ENCODE measurements around the gene ITPA. TPM values are rescaled to one million over a fixed set of nuclear protein-coding genes. Genes with fewer than 3 reads are reported as not detected.

The ITPA gene
- total RNA-seq, 1 experiment from 2014 or later: 77.3 TPM

GRCh38 chr20:3228750-3229032 lies 19.4 kb downstream of the ITPA start:
- H3K36me3 ChIP-seq (ENCODE audit: control insufficient read depth in 1 of 2, insufficient read depth in 2 of 2, low read length in 2 of 2): peaks cover 0 to 11% of the 10 kb centered on the region in 2 experiments; a peak in 2 of 4 replicates
- H3K27me3 ChIP-seq (ENCODE audit: insufficient read depth, low read length): no peaks in the 10 kb centered on the region
- H4K20me1 ChIP-seq (ENCODE audit: insufficient read depth): no peaks in the 10 kb centered on the region
- ChIA-PET CTCF (no interaction called here), RAD21 (ENCODE audit: low non-redundant PET in 1 of 2, low total read pairs in 2 of 2, uncharacterized antibody in 2 of 2, unreplicated experiment in 2 of 2) (no interaction called here), POLR2A (no interaction called here)
- BruUV-seq (replicated peaks): no TSS peak
- no peak overlapping the region for H3K27ac ChIP-seq (ENCODE audit: low read depth, low read length)
- H3K4me3 ChIP-seq (replicated peaks in 1 of 2; ENCODE audit: low read depth in 1 of 2, low read length in 2 of 2): no peak overlapping the region
- H3K9ac ChIP-seq (ENCODE audit: low read length): no peak overlapping the region
- H3K79me2 ChIP-seq (ENCODE audit: insufficient read depth, low read length): no peaks in the 10 kb centered on the region
- DNase-seq (ENCODE audit: low read depth, low spot score) (no peak), ATAC-seq (no peak)
- intact Hi-C loops (cut with micrococcal nuclease): no loop called here
- no peak for TF ChIP-seq EZH2 (IDR thresholded peaks at IDR 0.05)
- TF ChIP-seq, protein P1, sequence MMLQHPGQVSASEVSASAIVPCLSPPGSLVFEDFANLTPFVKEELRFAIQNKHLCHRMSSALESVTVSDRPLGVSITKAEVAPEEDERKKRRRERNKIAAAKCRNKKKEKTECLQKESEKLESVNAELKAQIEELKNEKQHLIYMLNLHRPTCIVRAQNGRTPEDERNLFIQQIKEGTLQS (IDR thresholded peaks at IDR 0.05): no peak
- no peak for TF ChIP-seq EZH2phosphoT487 (IDR thresholded peaks at IDR 0.05; ENCODE audit: borderline replicate concordance)
- H2AFZ ChIP-seq (ENCODE audit: low read depth, low read length, poor library complexity, severe bottlenecking): no peak overlapping the region
- H3K9me3 ChIP-seq (ENCODE audit: control insufficient read depth in 1 of 2, insufficient read depth in 1 of 2, low read depth in 1 of 2, low read length in 2 of 2): no peaks in the 10 kb centered on the region
- no peaks in the 10 kb centered on the region for H3K4me1 ChIP-seq (ENCODE audit: control insufficient read depth in 1 of 2, insufficient read depth in 2 of 2, low read length in 2 of 2)
- H3K4me2 ChIP-seq (ENCODE audit: low read length): no peak overlapping the region
- H3K9me2 ChIP-seq (ENCODE audit: insufficient read depth): no peaks in the 10 kb centered on the region

- DNase-seq (ENCODE audit: low read depth, low spot score) (no peak), ATAC-seq (no peak)
- H3K9me2 ChIP-seq (ENCODE audit: insufficient read depth): no peaks in the 10 kb centered on the region
- H3K4me3 ChIP-seq (replicated peaks in 1 of 2; ENCODE audit: low read depth in 1 of 2, low read length in 2 of 2): no peak overlapping the region
- H4K20me1 ChIP-seq (ENCODE audit: insufficient read depth): no peaks in the 10 kb centered on the region
- no peak overlapping the region for H3K4me2 ChIP-seq (ENCODE audit: low read length)
- no peaks in the 10 kb centered on the region for H3K9me3 ChIP-seq (ENCODE audit: control insufficient read depth in 1 of 2, insufficient read depth in 1 of 2, low read depth in 1 of 2, low read length in 2 of 2)
- no peaks in the 10 kb centered on the region for H3K4me1 ChIP-seq (ENCODE audit: control insufficient read depth in 1 of 2, insufficient read depth in 2 of 2, low read length in 2 of 2)
- RAD21 ChIA-PET (ENCODE audit: low non-redundant PET in 1 of 2, low total read pairs in 2 of 2, uncharacterized antibody in 2 of 2, unreplicated experiment in 2 of 2): no interaction called here
- CTCF ChIA-PET: no interaction called here
- peaks cover 0 to 12% of the 10 kb centered on the region in 2 experiments; a peak in 2 of 4 replicates for H3K36me3 ChIP-seq (ENCODE audit: control insufficient read depth in 1 of 2, insufficient read depth in 2 of 2, low read length in 2 of 2)
- intact Hi-C loops (cut with micrococcal nuclease): no loop called here
- no peak overlapping the region for H2AFZ ChIP-seq (ENCODE audit: low read depth, low read length, poor library complexity, severe bottlenecking)
- H3K79me2 ChIP-seq (ENCODE audit: insufficient read depth, low read length): no peaks in the 10 kb centered on the region
- no peak overlapping the region for H3K9ac ChIP-seq (ENCODE audit: low read length)
- no peaks in the 10 kb centered on the region for H3K27me3 ChIP-seq (ENCODE audit: insufficient read depth, low read length)
- no peak overlapping the region for H3K27ac ChIP-seq (ENCODE audit: low read depth, low read length)
- no TSS peak for BruUV-seq (replicated peaks)
- POLR2A ChIA-PET: no interaction called here
- TF ChIP-seq REST (IDR thresholded peaks at IDR 0.05; ENCODE audit: low read depth) (no peak), CEBPB (IDR thresholded peaks at IDR 0.05; ENCODE audit: low read depth) (no peak), POLR2AphosphoS5 (IDR thresholded peaks at IDR 0.05; ENCODE audit: low read depth, low read length) (no peak), POLR2A (IDR thresholded peaks at IDR 0.05; ENCODE audit: borderline replicate concordance, extremely low read depth, insufficient read depth, insufficient read length) (no peak), RAD21 (IDR thresholded peaks at IDR 0.05; ENCODE audit: low read depth) (no peak), SIN3A (IDR thresholded peaks at IDR 0.05; ENCODE audit: low read depth) (no peak), ZBTB33 (IDR thresholded peaks at IDR 0.05; ENCODE audit: extremely low read depth, insufficient replicate concordance, low read length) (no peak), MAX (IDR thresholded peaks at IDR 0.05) (no peak), EZH2 (IDR thresholded peaks at IDR 0.05) (no peak), SRF (IDR thresholded peaks at IDR 0.05; ENCODE audit: low read depth) (no peak), SP1 (IDR thresholded peaks at IDR 0.05; ENCODE audit: low read depth) (no peak)
- TF ChIP-seq, protein P2, sequence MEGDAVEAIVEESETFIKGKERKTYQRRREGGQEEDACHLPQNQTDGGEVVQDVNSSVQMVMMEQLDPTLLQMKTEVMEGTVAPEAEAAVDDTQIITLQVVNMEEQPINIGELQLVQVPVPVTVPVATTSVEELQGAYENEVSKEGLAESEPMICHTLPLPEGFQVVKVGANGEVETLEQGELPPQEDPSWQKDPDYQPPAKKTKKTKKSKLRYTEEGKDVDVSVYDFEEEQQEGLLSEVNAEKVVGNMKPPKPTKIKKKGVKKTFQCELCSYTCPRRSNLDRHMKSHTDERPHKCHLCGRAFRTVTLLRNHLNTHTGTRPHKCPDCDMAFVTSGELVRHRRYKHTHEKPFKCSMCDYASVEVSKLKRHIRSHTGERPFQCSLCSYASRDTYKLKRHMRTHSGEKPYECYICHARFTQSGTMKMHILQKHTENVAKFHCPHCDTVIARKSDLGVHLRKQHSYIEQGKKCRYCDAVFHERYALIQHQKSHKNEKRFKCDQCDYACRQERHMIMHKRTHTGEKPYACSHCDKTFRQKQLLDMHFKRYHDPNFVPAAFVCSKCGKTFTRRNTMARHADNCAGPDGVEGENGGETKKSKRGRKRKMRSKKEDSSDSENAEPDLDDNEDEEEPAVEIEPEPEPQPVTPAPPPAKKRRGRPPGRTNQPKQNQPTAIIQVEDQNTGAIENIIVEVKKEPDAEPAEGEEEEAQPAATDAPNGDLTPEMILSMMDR (IDR thresholded peaks at IDR 0.05 in 2 of 3, conservative IDR thresholded peaks at IDR 0.05 in 1 of 3; ENCODE audit: borderline replicate concordance in 1 of 3, insufficient read depth in 1 of 3, low read depth in 2 of 3, low read length in 2 of 3): no peak
Observed at GRCh38 chr20:3229158-3229557, 19.9 kb downstream of the ITPA start.

All from HCT116 (cell line).